K562 (cell line): ENCODE data around the gene ERP27.

ENCODE experiments used
- CREB1 ChIP-seq, 2 experiments: sonication (generic) in 1 of 2; formaldehyde crosslinking in 1 of 2; IDR thresholded peaks; 2 replicates each; pipeline versions ENCODE4 v1.6.1 to v1.8.0; 2012 to 2022; ENCODE audit warnings: inconsistent platforms in 1 of 2, mild to moderate bottlenecking in 1 of 2, missing genetic modification reagents in 1 of 2, moderate library complexity in 1 of 2
- EZH2 ChIP-seq: IDR thresholded peaks from 2 replicates; pipeline ENCODE4 v1.6.1; 2012; ENCODE audit warnings: low read depth, mild to moderate bottlenecking, inconsistent platforms, low read length, borderline replicate concordance
- HDGF ChIP-seq: fragments of 450-650 bp; IDR thresholded peaks from 2 replicates; pipeline ENCODE4 v1.6.1; 2016
- HNRNPL ChIP-seq: fragments of 200-400 bp; formaldehyde crosslinking; IDR thresholded peaks from 2 replicates; pipeline ENCODE4 v1.6.1; 2017; ENCODE audit warnings: low read depth, mild to moderate bottlenecking, low read length
- KLF6 ChIP-seq: fragments of 250-450 bp; sonication (Bioruptor Pico); IDR thresholded peaks from 2 replicates; pipeline ENCODE4 v1.4.0; 2020; ENCODE audit warnings: mild to moderate bottlenecking, moderate library complexity, borderline replicate concordance
- MTA2 ChIP-seq: fragments of 450-650 bp; IDR thresholded peaks from 2 replicates; pipeline ENCODE4 v1.6.1; 2016; ENCODE audit warnings: low read depth
- MTA3 ChIP-seq: fragments of 450-650 bp; formaldehyde crosslinking; IDR thresholded peaks from 2 replicates; pipeline ENCODE4 v1.6.1; 2017; ENCODE audit warnings: mild to moderate bottlenecking, borderline replicate concordance
- NCOA1 ChIP-seq: fragments of 450-650 bp; IDR thresholded peaks from 2 replicates; pipeline ENCODE4 v1.6.1; 2016; ENCODE audit warnings: low read depth
- RFX5 ChIP-seq: IDR thresholded peaks from 2 replicates; pipeline ENCODE4 v1.6.1; 2011; ENCODE audit warnings: low read depth, mild to moderate bottlenecking, improper control_type of control experiment, low read length
- ZNF707 ChIP-seq: fragments of 250-450 bp; sonication (Bioruptor Pico); conservative IDR thresholded peaks from 2 replicates; pipeline ENCODE4 v1.8.0; 2022; ENCODE audit warnings: inconsistent platforms, mild to moderate bottlenecking, moderate library complexity
- ZNF766 ChIP-seq: fragments of 200-800 bp; sonication (Bioruptor generic); conservative IDR thresholded peaks from 2 replicates; pipeline ENCODE4 v1.6.1; 2016; ENCODE audit warnings: missing genetic modification characterization, missing compliant biosample characterization
- TF ChIP-seq, protein P1 (sequence below), 3 experiments: IDR thresholded peaks in 2 of 3; conservative IDR thresholded peaks in 1 of 3; 2 replicates each; pipeline ENCODE4 v1.5.1; 2011 to 2012; ENCODE audit warnings: low read length in 3 of 3, mild to moderate bottlenecking in 3 of 3, control low read depth in 2 of 3, improper control_type of control experiment in 1 of 3, inconsistent platforms in 1 of 3, low read depth in 1 of 3, mixed read lengths in 1 of 3, moderate library complexity in 1 of 3; ENCODE audit not compliant: insufficient read depth in 2 of 3

DNA sequence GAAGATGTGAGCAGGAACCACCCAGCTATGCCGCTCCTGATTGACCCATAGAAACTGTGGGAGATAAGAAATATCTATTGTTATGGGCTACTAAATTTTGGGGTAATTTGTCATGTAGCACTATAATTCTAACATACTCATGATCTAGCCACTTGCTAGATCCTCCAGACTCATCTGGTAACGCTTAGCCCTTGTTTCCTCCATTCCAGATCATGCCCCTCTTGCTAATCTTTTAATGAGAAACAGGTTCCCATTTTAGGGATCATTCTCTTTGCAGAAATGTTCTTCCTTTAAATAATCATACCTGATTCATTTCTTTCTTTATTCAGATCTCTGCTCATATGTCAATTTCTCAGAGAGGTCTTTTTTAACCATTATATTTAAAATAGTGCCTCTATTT lies 26.9 kb upstream of the ERP27 start:
- TF ChIP-seq MTA3: no peak
- TF ChIP-seq, protein P1, sequence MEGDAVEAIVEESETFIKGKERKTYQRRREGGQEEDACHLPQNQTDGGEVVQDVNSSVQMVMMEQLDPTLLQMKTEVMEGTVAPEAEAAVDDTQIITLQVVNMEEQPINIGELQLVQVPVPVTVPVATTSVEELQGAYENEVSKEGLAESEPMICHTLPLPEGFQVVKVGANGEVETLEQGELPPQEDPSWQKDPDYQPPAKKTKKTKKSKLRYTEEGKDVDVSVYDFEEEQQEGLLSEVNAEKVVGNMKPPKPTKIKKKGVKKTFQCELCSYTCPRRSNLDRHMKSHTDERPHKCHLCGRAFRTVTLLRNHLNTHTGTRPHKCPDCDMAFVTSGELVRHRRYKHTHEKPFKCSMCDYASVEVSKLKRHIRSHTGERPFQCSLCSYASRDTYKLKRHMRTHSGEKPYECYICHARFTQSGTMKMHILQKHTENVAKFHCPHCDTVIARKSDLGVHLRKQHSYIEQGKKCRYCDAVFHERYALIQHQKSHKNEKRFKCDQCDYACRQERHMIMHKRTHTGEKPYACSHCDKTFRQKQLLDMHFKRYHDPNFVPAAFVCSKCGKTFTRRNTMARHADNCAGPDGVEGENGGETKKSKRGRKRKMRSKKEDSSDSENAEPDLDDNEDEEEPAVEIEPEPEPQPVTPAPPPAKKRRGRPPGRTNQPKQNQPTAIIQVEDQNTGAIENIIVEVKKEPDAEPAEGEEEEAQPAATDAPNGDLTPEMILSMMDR (IDR thresholded peaks at IDR 0.05 in 2 of 3, conservative IDR thresholded peaks at IDR 0.05 in 1 of 3; ENCODE audit: insufficient read depth in 2 of 3, low read depth in 1 of 3, low read length in 3 of 3): no peak
- TF ChIP-seq NCOA1: no peak
- TF ChIP-seq MTA2: no peak
- no peak for TF ChIP-seq ZNF707 (CRISPR knock-in tag)
- TF ChIP-seq HNRNPL: no peak
- TF ChIP-seq EZH2: no peak
- TF ChIP-seq CREB1 (IDR thresholded peaks at IDR 0.05): no peak
- no peak for TF ChIP-seq CREB1 (CRISPR knock-in tag; IDR thresholded peaks at IDR 0.05)
- no peak for TF ChIP-seq KLF6 (CRISPR knock-in tag)
- TF ChIP-seq RFX5: no peak
- no peak for TF ChIP-seq ZNF766 (CRISPR knock-in tag)
- no peak for TF ChIP-seq HDGF
